IPS-NIHi7 (cell line): Measurements from ENCODE around the gene POU6F1.
"Not testable (repeated sequence)": the region's sequence is repeated elsewhere in the genome, so short reads cannot be mapped to it uniquely, and the experiment has no call there.

Experiments used
- DNase-seq: peaks from one replicate; pipeline ENCODE4 v3.0.0; 2012; ENCODE audit warnings: mixed read lengths; ENCODE audit errors: extremely low spot score

POU6F1 gene

GRCh38 chr12:51217968-51218606, at the start of gene POU6F1:
Gene POU6F1, minus strand, starts transcription at chr12:51218062. Its CDS starts 11,226 bp downstream, at chr12:51206836.
- DNase-seq: peak; percentile 94

GRCh38 chr12:51265024-51265423, 47.2 kb upstream of the POU6F1 start:
- no peak for DNase-seq

GRCh38 chr12:51264297-51264696, 46.4 kb upstream of the POU6F1 start:
- no peak for DNase-seq

GRCh38 chr12:51263341-51263740, 45.5 kb upstream of the POU6F1 start:
- no peak for DNase-seq

- peak; percentile 56 for DNase-seq
These were observed 44.9 kb upstream of the POU6F1 start for GRCh38 chr12:51262758-51263177.

GRCh38 chr12:51259600-51259999, 41.7 kb upstream of the POU6F1 start:
- DNase-seq: not testable (repeated sequence)

GRCh38 chr12:51254536-51254935, 36.7 kb upstream of the POU6F1 start:
- no peak for DNase-seq

GRCh38 chr12:51253276-51253675, 35.4 kb upstream of the POU6F1 start:
- DNase-seq: no peak

- peak; percentile 32 for DNase-seq
These were observed 29.8 kb upstream of the POU6F1 start for GRCh38 chr12:51247523-51248206.

GRCh38 chr12:51246254-51246853, 28.5 kb upstream of the POU6F1 start:
- no peak for DNase-seq

GRCh38 chr12:51245476-51246253, 27.8 kb upstream of the POU6F1 start:
- DNase-seq: no peak

GRCh38 chr12:51244269-51244668, 26.4 kb upstream of the POU6F1 start:
- DNase-seq: no peak

GRCh38 chr12:51242876-51243275, 25.0 kb upstream of the POU6F1 start:
- no peak for DNase-seq

GRCh38 chr12:51242120-51242519, 24.3 kb upstream of the POU6F1 start:
- DNase-seq: no peak

- no peak for DNase-seq
These were observed 23.1 kb upstream of the POU6F1 start for GRCh38 chr12:51240971-51241370.

GRCh38 chr12:51238510-51239334, 20.9 kb upstream of the POU6F1 start, which contains the start of gene DAZAP2:
Gene DAZAP2, plus strand, starts transcription at chr12:51238826. Its CDS starts 82 bp downstream, at chr12:51238908.
- peak; percentile 98 for DNase-seq

- no peak for DNase-seq
These were observed 20.2 kb upstream of the POU6F1 start for GRCh38 chr12:51238037-51238509.

- DNase-seq: no peak
These were observed 16.7 kb upstream of the POU6F1 start for GRCh38 chr12:51234530-51234929.

GRCh38 chr12:51232642-51233041, 14.8 kb upstream of the POU6F1 start:
- DNase-seq: no peak

GRCh38 chr12:51229116-51229809, 11.4 kb upstream of the POU6F1 start:
- DNase-seq: no peak
